Mesendoderm (in vitro differentiated cells): ENCODE results near the gene BRD2.

ENCODE experiments used
- DNase-seq: peaks from one replicate; pipeline ENCODE4 v3.0.0; 2013
- H2AK5ac ChIP-seq: 2 replicates; pipeline ENCODE4 v1.6.1; 2013; ENCODE audit warnings: low read length, inconsistent platforms
- H2BK120ac ChIP-seq: 2 replicates; pipeline ENCODE4 v1.6.1; 2013; ENCODE audit warnings: low read depth, mild to moderate bottlenecking, low read length, moderate library complexity, mixed read lengths
- H2BK15ac ChIP-seq: replicated peaks from 2 replicates; pipeline ENCODE4 v1.6.1; 2013; ENCODE audit warnings: low read depth, mild to moderate bottlenecking, moderate library complexity
- H2BK5ac ChIP-seq: 2 replicates; pipeline ENCODE4 v1.6.1; 2013; ENCODE audit warnings: low read length, inconsistent platforms
- H3K18ac ChIP-seq: 2 replicates; pipeline ENCODE4 v1.6.1; 2013; ENCODE audit warnings: mild to moderate bottlenecking, low read length, mixed read lengths
- H3K23ac ChIP-seq: one replicate; pipeline ENCODE4 v1.6.1; 2013; ENCODE audit warnings: low read length
- H3K27ac ChIP-seq: 2 replicates; pipeline ENCODE4 v1.5.1; 2013; ENCODE audit warnings: low read depth, mild to moderate bottlenecking, inconsistent platforms, low read length, moderate library complexity
- H3K27me3 ChIP-seq: 2 replicates; pipeline ENCODE4 v1.6.1; 2013; ENCODE audit warnings: low read length, control low read depth, mild to moderate bottlenecking, inconsistent platforms; ENCODE audit not compliant: insufficient read depth, poor library complexity
- H3K36me3 ChIP-seq: 2 replicates; pipeline ENCODE4 v1.6.1; 2013; ENCODE audit warnings: low read length, inconsistent platforms; ENCODE audit not compliant: control insufficient read depth, insufficient read depth
- H3K4ac ChIP-seq: one replicate; pipeline ENCODE4 v1.6.1; 2013; ENCODE audit warnings: low read depth, mild to moderate bottlenecking, low read length, moderate library complexity
- H3K4me1 ChIP-seq: 2 replicates; pipeline ENCODE4 v1.6.1; 2013; ENCODE audit warnings: low read depth, low read length, inconsistent platforms; ENCODE audit not compliant: control insufficient read depth
- H3K4me2 ChIP-seq: 2 replicates; pipeline ENCODE4 v1.6.1; 2013; ENCODE audit warnings: low read length
- H3K4me3 ChIP-seq: 2 replicates; pipeline ENCODE4 v1.5.1; 2013; ENCODE audit warnings: mild to moderate bottlenecking, low read length
- H3K56ac ChIP-seq: one replicate; pipeline ENCODE4 v1.6.1; 2013; ENCODE audit warnings: low read length
- H3K79me1 ChIP-seq: 2 replicates; pipeline ENCODE4 v1.6.1; 2013; ENCODE audit warnings: low read length, inconsistent platforms
- H3K79me2 ChIP-seq: 2 replicates; pipeline ENCODE4 v1.6.1; 2013; ENCODE audit warnings: mild to moderate bottlenecking, low read length; ENCODE audit not compliant: control insufficient read depth, insufficient read depth
- H3K9ac ChIP-seq: 2 replicates; pipeline ENCODE4 v1.6.1; 2013; ENCODE audit warnings: low read length, inconsistent platforms
- H4K5ac ChIP-seq: one replicate; pipeline ENCODE4 v1.6.1; 2013; ENCODE audit warnings: low read length
- H4K8ac ChIP-seq: one replicate; pipeline ENCODE4 v1.6.1; 2013; ENCODE audit warnings: low read depth, mild to moderate bottlenecking, control low read depth, low read length, moderate library complexity
- WGBS: extraction: QIAGEN DNeasy Blood & Tissue Kit; methylation state at CpG from one replicate; pipeline ENCODE4 v1.1.7; 2013; ENCODE audit warnings: low lambda C conversion rate, missing lambda C conversion rate; ENCODE audit not compliant: insufficient coverage; ENCODE audit errors: extremely low coverage; 5-methylcytosine and 5-hydroxymethylcytosine counted together

Gene BRD2

GRCh38 chr6:32952817-32953739 is 15.3 kb upstream of the BRD2 start, which contains the start of gene HLA-DMA:
TSS of gene HLA-DMA (minus strand) at chr6:32953097. CDS start at chr6:32953036, 61 bp downstream.
- Histone ChIP-seq H2BK5ac (no peak within 1 kb of the TSS), H3K79me2 (no peaks in the 10 kb centered on the region), H3K27me3 (no peaks in the 10 kb centered on the region), H3K4me2 (no peak within 1 kb of the TSS), H4K5ac (no peak within 1 kb of the TSS), H3K9ac (peak within 1 kb of the TSS; percentile 29), H3K56ac (peak within 1 kb of the TSS; percentile 74), H3K18ac (no peak within 1 kb of the TSS), H3K4me3 (no peak within 1 kb of the TSS), H3K4me1 (peaks cover 3% of the 10 kb centered on the region), H2BK120ac (no peak within 1 kb of the TSS), H2BK15ac (no peak within 1 kb of the TSS), H2AK5ac (no peak within 1 kb of the TSS), H3K79me1 (no peaks in the 10 kb centered on the region), H3K36me3 (no peaks in the 10 kb centered on the region), H3K27ac (no peak within 1 kb of the TSS), H3K4ac (no peak within 1 kb of the TSS), H3K23ac (no peak within 1 kb of the TSS), H4K8ac (no peak within 1 kb of the TSS)
- no CpG with 5 or more reads among the region's 10 CpGs for WGBS
- peak; percentile 99 for DNase-seq

- H3K9ac ChIP-seq: no peak overlapping the region
- no peak overlapping the region for H2BK15ac ChIP-seq
- no peak overlapping the region for H3K4me3 ChIP-seq
- no peaks in the 10 kb centered on the region for H3K36me3 ChIP-seq
- H3K79me2 ChIP-seq: no peaks in the 10 kb centered on the region
- H4K8ac ChIP-seq: no peak overlapping the region
- no peak overlapping the region for H2BK120ac ChIP-seq
- no peak overlapping the region for H3K4me2 ChIP-seq
- H4K5ac ChIP-seq: no peak overlapping the region
- no peak overlapping the region for H3K56ac ChIP-seq
- H3K23ac ChIP-seq: no peak overlapping the region
- no CpG with 5 or more reads among the region's 4 CpGs for WGBS
- H3K79me1 ChIP-seq: no peaks in the 10 kb centered on the region
- no peak for DNase-seq
- H3K27me3 ChIP-seq: no peaks in the 10 kb centered on the region
- no peak overlapping the region for H3K18ac ChIP-seq
- H3K27ac ChIP-seq: no peak overlapping the region
- H2BK5ac ChIP-seq: no peak overlapping the region
- peaks cover 3% of the 10 kb centered on the region for H3K4me1 ChIP-seq
- H3K4ac ChIP-seq: no peak overlapping the region
- no peak overlapping the region for H2AK5ac ChIP-seq
Measured at GRCh38 chr6:32953775-32954174, 14.6 kb upstream of the BRD2 start.

DNA sequence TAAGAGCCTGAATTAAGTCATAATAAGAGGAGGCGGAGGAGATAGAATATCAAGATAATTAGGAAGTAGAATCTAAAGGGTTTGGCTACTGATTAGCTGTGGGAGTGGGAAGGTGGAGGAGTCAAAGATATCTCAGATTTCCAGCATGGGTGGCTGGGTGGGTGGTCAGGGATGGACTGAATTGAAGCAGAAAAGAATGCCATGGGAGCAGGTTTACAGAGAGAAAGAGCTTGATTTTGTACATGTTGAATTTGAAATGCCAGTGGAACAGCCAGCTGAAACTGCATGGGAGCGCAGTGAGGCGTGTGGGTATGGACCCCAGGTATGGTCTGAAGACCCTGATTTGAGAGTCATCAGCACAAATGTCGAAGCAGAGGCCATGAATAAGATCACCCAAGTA is 14.1 kb upstream of the BRD2 start:
- H3K4me3 ChIP-seq: no peak overlapping the region
- no peak overlapping the region for H3K27ac ChIP-seq
- peaks cover 3% of the 10 kb centered on the region for H3K4me1 ChIP-seq
- H3K36me3 ChIP-seq: no peaks in the 10 kb centered on the region
- no peak overlapping the region for H3K4ac ChIP-seq
- H2AK5ac ChIP-seq: no peak overlapping the region
- no peaks in the 10 kb centered on the region for H3K79me2 ChIP-seq
- no CpG with 5 or more reads among the region's 4 CpGs for WGBS
- H2BK120ac ChIP-seq: no peak overlapping the region
- H4K5ac ChIP-seq: no peak overlapping the region
- H3K4me2 ChIP-seq: no peak overlapping the region
- no peak overlapping the region for H2BK15ac ChIP-seq
- H3K56ac ChIP-seq: no peak overlapping the region
- no peaks in the 10 kb centered on the region for H3K27me3 ChIP-seq
- H3K9ac ChIP-seq: no peak overlapping the region
- DNase-seq: no peak
- H3K79me1 ChIP-seq: no peaks in the 10 kb centered on the region
- no peak overlapping the region for H3K23ac ChIP-seq
- no peak overlapping the region for H4K8ac ChIP-seq
- H2BK5ac ChIP-seq: no peak overlapping the region
- no peak overlapping the region for H3K18ac ChIP-seq

- Histone ChIP-seq H3K23ac (no peak overlapping the region), H2BK120ac (no peak overlapping the region), H3K18ac (no peak overlapping the region), H3K4me1 (peaks cover 3% of the 10 kb centered on the region), H3K79me2 (no peaks in the 10 kb centered on the region), H3K4me2 (no peak overlapping the region), H3K56ac (no peak overlapping the region), H4K5ac (no peak overlapping the region), H4K8ac (no peak overlapping the region), H3K9ac (no peak overlapping the region), H3K4ac (no peak overlapping the region), H3K27me3 (no peaks in the 10 kb centered on the region), H3K27ac (no peak overlapping the region), H3K4me3 (no peak overlapping the region), H2BK5ac (no peak overlapping the region), H2AK5ac (no peak overlapping the region), H3K79me1 (no peaks in the 10 kb centered on the region), H3K36me3 (no peaks in the 10 kb centered on the region), H2BK15ac (no peak overlapping the region)
- WGBS: no CpG with 5 or more reads among the region's 3 CpGs
- DNase-seq: peak; percentile 88
Measured at GRCh38 chr6:32954986-32955802, 13.2 kb upstream of the BRD2 start.

DNA sequence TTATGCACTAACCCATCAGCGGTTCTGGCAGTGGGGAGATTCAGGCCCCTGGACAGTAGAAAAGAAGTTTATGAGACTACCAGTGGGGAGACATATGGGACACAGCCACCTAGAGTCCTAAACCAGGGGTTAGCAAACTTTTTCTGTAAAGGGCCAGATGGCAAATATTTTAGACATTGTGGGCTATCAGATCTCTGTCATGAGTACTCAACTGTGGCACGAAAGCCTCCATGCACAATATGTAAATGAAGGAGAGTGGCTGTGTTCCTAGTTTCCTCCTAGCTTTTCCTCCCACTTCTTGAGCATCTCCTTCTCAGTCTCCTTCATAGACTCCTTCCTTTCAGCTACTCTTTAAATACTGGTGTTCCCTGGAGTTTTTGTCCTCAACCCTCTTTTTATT is 12.2 kb upstream of the BRD2 start:
- WGBS: no CpG with 5 or more reads among the region's 2 CpGs
- Histone ChIP-seq H3K56ac (no peak overlapping the region), H4K5ac (no peak overlapping the region), H3K23ac (no peak overlapping the region), H3K4me1 (peaks cover 3% of the 10 kb centered on the region), H2BK120ac (no peak overlapping the region), H2BK15ac (no peak overlapping the region), H3K36me3 (no peaks in the 10 kb centered on the region), H3K18ac (no peak overlapping the region), H3K27ac (no peak overlapping the region), H3K79me1 (peaks cover 2% of the 10 kb centered on the region), H2BK5ac (no peak overlapping the region), H3K4me3 (no peak overlapping the region), H4K8ac (no peak overlapping the region), H3K79me2 (peaks cover 2% of the 10 kb centered on the region), H3K27me3 (no peaks in the 10 kb centered on the region), H3K4ac (no peak overlapping the region), H2AK5ac (no peak overlapping the region), H3K4me2 (no peak overlapping the region), H3K9ac (no peak overlapping the region)
- no peak for DNase-seq
